Ishikawa (cell line): ENCODE results near the gene SERTM2.

Experiments used
- EP300 ChIP-seq: IDR thresholded peaks from 2 replicates; pipeline ENCODE4 v1.6.1; 2012; ENCODE audit warnings: borderline replicate concordance
- RAD21 ChIP-seq: IDR thresholded peaks from 2 replicates; pipeline ENCODE4 v1.6.1; 2012; ENCODE audit warnings: low read depth
- TCF12 ChIP-seq: IDR thresholded peaks from 2 replicates; pipeline ENCODE4 v1.6.1; 2012; ENCODE audit warnings: low read depth
- YY1 ChIP-seq: IDR thresholded peaks from 2 replicates; pipeline ENCODE4 v1.6.1; 2012; ENCODE audit warnings: low read depth

DNA sequence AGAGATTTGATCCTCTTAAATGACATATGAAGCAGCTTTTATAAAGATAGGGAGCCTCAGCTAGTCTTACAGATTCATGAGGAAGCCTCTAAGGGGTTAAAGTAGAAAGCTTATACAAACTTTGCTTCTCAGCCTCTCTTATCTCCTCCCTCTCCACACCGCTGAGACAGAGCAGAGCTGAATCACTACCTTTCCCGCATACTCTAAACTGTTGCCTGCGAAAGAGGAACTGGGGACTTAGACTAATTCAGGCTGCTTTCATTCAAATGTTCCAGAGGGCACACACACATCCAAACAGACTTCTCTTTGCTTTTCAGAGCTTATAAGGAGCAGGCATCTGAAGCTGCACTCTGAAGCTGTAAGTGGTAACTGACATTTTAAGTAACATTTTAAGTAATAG lies at the start of gene SERTM2:
- TF ChIP-seq EP300 (no peak), RAD21 (no peak), YY1 (no peak), TCF12 (no peak)
